ENCODE results near the gene MGAT4D. TPM values are rescaled to one million over a fixed set of nuclear protein-coding genes. Genes with fewer than 3 reads are reported as not detected.

Gene MGAT4D
- total and polyA plus RNA-seq, 12 donors, result not detected

- intact Hi-C loops (cut with DNase I), result no loop called here
- 40 to 51% methylated on average over 1 of the region's 1 CpG for WGBS, 2 donors
These were observed 34.5 kb downstream of the MGAT4D start for GRCh38 chr4:140463614-140464013.

GRCh38 chr4:140463182-140463581, 34.9 kb downstream of the MGAT4D start:
- no peaks in the 10 kb centered on the region for H3K4me1 ChIP-seq
- no peaks in the 10 kb centered on the region for H3K9me3 ChIP-seq
- no peaks in the 10 kb centered on the region for H3K36me3 ChIP-seq
- ATAC-seq (no peak), DNase-seq (no peak)
- no peak overlapping the region for H3K27ac ChIP-seq
- intact Hi-C loops (cut with DNase I), result no loop called here
- TF ChIP-seq CTCF (IDR thresholded peaks at IDR 0.05), result no peak
- 54 to 67% methylated on average over 3 of the region's 3 CpGs for WGBS, 2 donors
- peaks cover 0 to 3% (median 0%) of the 10 kb centered on the region in 7 donors for H3K27me3 ChIP-seq
- H3K4me3 ChIP-seq, result no peak overlapping the region

More at GRCh38 chr4:140463614-140464013, 34.5 kb downstream of the MGAT4D start:
- ATAC-seq (no peak), DNase-seq (no peak)
- TF ChIP-seq CTCF (IDR thresholded peaks at IDR 0.05), result no peak
- Histone ChIP-seq H3K4me3 (no peak overlapping the region), H3K9me3 (no peaks in the 10 kb centered on the region), H3K4me1 (no peaks in the 10 kb centered on the region), H3K36me3 (no peaks in the 10 kb centered on the region), H3K27me3 (peaks cover 0 to under 1% (median 0%) of the 10 kb centered on the region in 7 donors), H3K27ac (no peak overlapping the region)

GRCh38 chr4:140450352-140450751, 47.7 kb downstream of the MGAT4D start:
- no peaks in the 10 kb centered on the region for H3K27me3 ChIP-seq

GRCh38 chr4:140448830-140449229, 49.3 kb downstream of the MGAT4D start:
- TF ChIP-seq CTCF (IDR thresholded peaks at IDR 0.05), result no peak
- 37 to 44% methylated on average over 2 of the region's 2 CpGs for WGBS, 2 donors
- H3K9me3 ChIP-seq, result no peaks in the 10 kb centered on the region
- H3K36me3 ChIP-seq, result no peaks in the 10 kb centered on the region
- H3K4me1 ChIP-seq, result no peaks in the 10 kb centered on the region
- no peak for ATAC-seq
- no peak for DNase-seq
- H3K27ac ChIP-seq, result no peak overlapping the region
- H3K27me3 ChIP-seq, result no peaks in the 10 kb centered on the region
- intact Hi-C loops (cut with DNase I), result no loop called here
- H3K4me3 ChIP-seq, result no peak overlapping the region

More at GRCh38 chr4:140450352-140450751, 47.7 kb downstream of the MGAT4D start:
- no peaks in the 10 kb centered on the region for H3K4me1 ChIP-seq
- no peak overlapping the region for H3K4me3 ChIP-seq
- no peak overlapping the region for H3K27ac ChIP-seq
- ATAC-seq (no peak), DNase-seq (no peak)
- no peaks in the 10 kb centered on the region for H3K9me3 ChIP-seq
- H3K36me3 ChIP-seq, result no peaks in the 10 kb centered on the region
- TF ChIP-seq CTCF (IDR thresholded peaks at IDR 0.05), result no peak
- 68 to 84% methylated on average over 3 of the region's 3 CpGs for WGBS, 2 donors
- intact Hi-C loops (cut with DNase I), result no loop called here
